HL-60 (cell line): ENCODE results near the gene SHROOM4.

ENCODE experiments used
- DNase-seq, 2 experiments: peaks; one replicate each; pipeline ENCODE4 v3.0.0-alpha.2; 2010 to 2020; ENCODE audit warnings: low read depth in 1 of 2, low spot score in 1 of 2
- H3K27ac ChIP-seq: fragments of 250-450 bp; sonication (Bioruptor Pico); replicated peaks from 2 replicates; pipeline ENCODE4 v1.5.1; 2020; ENCODE audit warnings: mild to moderate bottlenecking, moderate library complexity
- H3K27me3 ChIP-seq: fragments of 250-450 bp; sonication (Bioruptor Pico); 2 replicates; pipeline ENCODE4 v1.5.1; 2021; ENCODE audit warnings: mild to moderate bottlenecking, moderate library complexity; ENCODE audit not compliant: insufficient read depth, poor library complexity, severe bottlenecking
- H3K4me3 ChIP-seq: replicated peaks from 2 replicates; pipeline ENCODE4 v1.5.1; 2011; ENCODE audit warnings: mild to moderate bottlenecking, control low read depth, low read length; ENCODE audit not compliant: insufficient read depth
- CTCF ChIP-seq: IDR thresholded peaks from one replicate; pipeline ENCODE4 v1.5.1; 2011; ENCODE audit warnings: low read length, control low read depth, inconsistent platforms; ENCODE audit not compliant: insufficient read depth
- GABPA ChIP-seq: IDR thresholded peaks from 2 replicates; pipeline ENCODE4 v1.6.1; 2012; ENCODE audit warnings: low read depth
- POLR2AphosphoS5 ChIP-seq: IDR thresholded peaks from 2 replicates; pipeline ENCODE4 v1.6.1; 2012; ENCODE audit warnings: low read depth
- SPI1 ChIP-seq: IDR thresholded peaks from 2 replicates; pipeline ENCODE4 v1.6.1; 2012; ENCODE audit warnings: low read depth, mild to moderate bottlenecking, borderline replicate concordance
- TF ChIP-seq, protein P1 (sequence below): IDR thresholded peaks from 2 replicates; pipeline ENCODE4 v1.6.1; 2012; ENCODE audit warnings: low read depth; ENCODE audit not compliant: insufficient replicate concordance

Gene SHROOM4

GRCh38 chrX:50586980-50587379, 227.0 kb downstream of the SHROOM4 start:
- TF ChIP-seq POLR2AphosphoS5 (no peak), SPI1 (no peak), CTCF (no peak), GABPA (no peak)
- TF ChIP-seq, protein P1, sequence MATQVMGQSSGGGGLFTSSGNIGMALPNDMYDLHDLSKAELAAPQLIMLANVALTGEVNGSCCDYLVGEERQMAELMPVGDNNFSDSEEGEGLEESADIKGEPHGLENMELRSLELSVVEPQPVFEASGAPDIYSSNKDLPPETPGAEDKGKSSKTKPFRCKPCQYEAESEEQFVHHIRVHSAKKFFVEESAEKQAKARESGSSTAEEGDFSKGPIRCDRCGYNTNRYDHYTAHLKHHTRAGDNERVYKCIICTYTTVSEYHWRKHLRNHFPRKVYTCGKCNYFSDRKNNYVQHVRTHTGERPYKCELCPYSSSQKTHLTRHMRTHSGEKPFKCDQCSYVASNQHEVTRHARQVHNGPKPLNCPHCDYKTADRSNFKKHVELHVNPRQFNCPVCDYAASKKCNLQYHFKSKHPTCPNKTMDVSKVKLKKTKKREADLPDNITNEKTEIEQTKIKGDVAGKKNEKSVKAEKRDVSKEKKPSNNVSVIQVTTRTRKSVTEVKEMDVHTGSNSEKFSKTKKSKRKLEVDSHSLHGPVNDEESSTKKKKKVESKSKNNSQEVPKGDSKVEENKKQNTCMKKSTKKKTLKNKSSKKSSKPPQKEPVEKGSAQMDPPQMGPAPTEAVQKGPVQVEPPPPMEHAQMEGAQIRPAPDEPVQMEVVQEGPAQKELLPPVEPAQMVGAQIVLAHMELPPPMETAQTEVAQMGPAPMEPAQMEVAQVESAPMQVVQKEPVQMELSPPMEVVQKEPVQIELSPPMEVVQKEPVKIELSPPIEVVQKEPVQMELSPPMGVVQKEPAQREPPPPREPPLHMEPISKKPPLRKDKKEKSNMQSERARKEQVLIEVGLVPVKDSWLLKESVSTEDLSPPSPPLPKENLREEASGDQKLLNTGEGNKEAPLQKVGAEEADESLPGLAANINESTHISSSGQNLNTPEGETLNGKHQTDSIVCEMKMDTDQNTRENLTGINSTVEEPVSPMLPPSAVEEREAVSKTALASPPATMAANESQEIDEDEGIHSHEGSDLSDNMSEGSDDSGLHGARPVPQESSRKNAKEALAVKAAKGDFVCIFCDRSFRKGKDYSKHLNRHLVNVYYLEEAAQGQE: no peak
- no peak for DNase-seq
- no peaks in the 10 kb centered on the region for H3K27me3 ChIP-seq

DNA sequence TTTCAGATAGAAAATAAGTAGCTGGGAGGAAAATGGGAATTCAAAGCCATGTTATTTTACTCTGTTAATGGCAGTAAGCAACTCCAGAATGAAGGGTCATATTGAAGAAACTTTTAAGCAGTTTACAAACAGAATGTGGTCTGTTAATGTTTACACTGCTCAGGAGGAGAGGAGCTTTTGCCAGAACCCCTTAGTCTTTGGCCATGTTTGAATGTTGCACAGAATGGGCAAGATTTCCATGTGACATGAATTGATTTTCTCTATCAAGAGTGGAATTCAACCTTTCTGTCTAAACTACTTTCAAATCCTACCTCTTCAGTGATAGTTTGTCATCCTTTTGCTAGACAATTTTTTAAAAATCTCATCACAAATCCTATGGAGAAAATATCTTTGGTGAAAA, 227.6 kb downstream of the SHROOM4 start:
- no peaks in the 10 kb centered on the region for H3K27me3 ChIP-seq
- DNase-seq: no peak
- TF ChIP-seq SPI1 (no peak), GABPA (no peak), CTCF (no peak), POLR2AphosphoS5 (no peak)
- TF ChIP-seq, protein P1: no peak
- no peak overlapping the region for H3K27ac ChIP-seq
- H3K4me3 ChIP-seq: no peak overlapping the region

More at GRCh38 chrX:50586980-50587379, 227.0 kb downstream of the SHROOM4 start:
- no peak overlapping the region for H3K4me3 ChIP-seq
- H3K27ac ChIP-seq: no peak overlapping the region

- no peak for DNase-seq
- TF ChIP-seq SPI1: no peak
- no peak for TF ChIP-seq GABPA
- TF ChIP-seq, protein P1: no peak
- TF ChIP-seq POLR2AphosphoS5: no peak
- no peak for TF ChIP-seq CTCF
- Histone ChIP-seq H3K27me3 (no peaks in the 10 kb centered on the region), H3K27ac (no peak overlapping the region), H3K4me3 (no peak overlapping the region)
Observed at GRCh38 chrX:50581405-50581804, 232.6 kb downstream of the SHROOM4 start.
